ENCODE results near the gene DNER.

Gene DNER

DNA sequence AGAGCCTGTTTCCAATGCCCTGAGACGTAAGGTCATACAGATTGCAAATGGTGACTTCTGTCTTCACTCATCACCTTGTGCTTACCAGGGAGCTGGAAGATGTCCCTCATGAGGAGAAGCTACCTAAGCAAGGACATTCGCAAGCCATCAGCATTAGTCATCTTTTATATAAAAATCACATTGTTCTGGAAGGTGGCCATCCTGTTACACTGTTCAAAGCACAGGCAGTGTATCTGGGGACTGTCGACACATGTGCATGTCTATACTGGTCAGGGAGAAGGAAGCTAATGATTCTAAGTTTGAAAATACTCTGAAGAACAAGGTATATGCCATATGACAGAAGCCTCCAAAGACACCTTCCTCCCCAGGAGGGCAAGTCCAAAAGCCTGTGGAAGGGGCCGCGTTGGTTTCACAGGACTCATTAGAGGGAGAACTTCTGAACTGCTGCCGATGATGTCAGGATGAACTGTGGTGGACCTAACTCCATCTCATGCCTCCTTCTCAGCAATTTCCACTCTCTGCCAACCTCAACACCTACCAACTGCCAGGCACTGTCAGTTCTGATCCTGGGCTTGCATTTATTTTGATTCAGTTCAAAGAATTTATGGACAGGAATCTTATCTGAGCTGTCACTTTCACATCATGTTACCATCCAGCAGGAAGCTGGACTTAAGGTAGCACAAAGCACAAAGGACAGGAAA is 39.4 kb downstream of the DNER start:
- no peak overlapping the region for H3K27ac ChIP-seq (replicated peaks)
- no peak for DNase-seq (ENCODE audit: low read depth in 1 of 2, low spot score in 1 of 2)
- TF ChIP-seq GABPA (IDR thresholded peaks at IDR 0.05; ENCODE audit: low read depth) (no peak), SPI1 (IDR thresholded peaks at IDR 0.05; ENCODE audit: borderline replicate concordance, low read depth) (no peak), POLR2AphosphoS5 (IDR thresholded peaks at IDR 0.05; ENCODE audit: low read depth) (no peak)
- TF ChIP-seq, protein P1, sequence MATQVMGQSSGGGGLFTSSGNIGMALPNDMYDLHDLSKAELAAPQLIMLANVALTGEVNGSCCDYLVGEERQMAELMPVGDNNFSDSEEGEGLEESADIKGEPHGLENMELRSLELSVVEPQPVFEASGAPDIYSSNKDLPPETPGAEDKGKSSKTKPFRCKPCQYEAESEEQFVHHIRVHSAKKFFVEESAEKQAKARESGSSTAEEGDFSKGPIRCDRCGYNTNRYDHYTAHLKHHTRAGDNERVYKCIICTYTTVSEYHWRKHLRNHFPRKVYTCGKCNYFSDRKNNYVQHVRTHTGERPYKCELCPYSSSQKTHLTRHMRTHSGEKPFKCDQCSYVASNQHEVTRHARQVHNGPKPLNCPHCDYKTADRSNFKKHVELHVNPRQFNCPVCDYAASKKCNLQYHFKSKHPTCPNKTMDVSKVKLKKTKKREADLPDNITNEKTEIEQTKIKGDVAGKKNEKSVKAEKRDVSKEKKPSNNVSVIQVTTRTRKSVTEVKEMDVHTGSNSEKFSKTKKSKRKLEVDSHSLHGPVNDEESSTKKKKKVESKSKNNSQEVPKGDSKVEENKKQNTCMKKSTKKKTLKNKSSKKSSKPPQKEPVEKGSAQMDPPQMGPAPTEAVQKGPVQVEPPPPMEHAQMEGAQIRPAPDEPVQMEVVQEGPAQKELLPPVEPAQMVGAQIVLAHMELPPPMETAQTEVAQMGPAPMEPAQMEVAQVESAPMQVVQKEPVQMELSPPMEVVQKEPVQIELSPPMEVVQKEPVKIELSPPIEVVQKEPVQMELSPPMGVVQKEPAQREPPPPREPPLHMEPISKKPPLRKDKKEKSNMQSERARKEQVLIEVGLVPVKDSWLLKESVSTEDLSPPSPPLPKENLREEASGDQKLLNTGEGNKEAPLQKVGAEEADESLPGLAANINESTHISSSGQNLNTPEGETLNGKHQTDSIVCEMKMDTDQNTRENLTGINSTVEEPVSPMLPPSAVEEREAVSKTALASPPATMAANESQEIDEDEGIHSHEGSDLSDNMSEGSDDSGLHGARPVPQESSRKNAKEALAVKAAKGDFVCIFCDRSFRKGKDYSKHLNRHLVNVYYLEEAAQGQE (IDR thresholded peaks at IDR 0.05; ENCODE audit: insufficient replicate concordance, low read depth): no peak
- TF ChIP-seq, protein P2, sequence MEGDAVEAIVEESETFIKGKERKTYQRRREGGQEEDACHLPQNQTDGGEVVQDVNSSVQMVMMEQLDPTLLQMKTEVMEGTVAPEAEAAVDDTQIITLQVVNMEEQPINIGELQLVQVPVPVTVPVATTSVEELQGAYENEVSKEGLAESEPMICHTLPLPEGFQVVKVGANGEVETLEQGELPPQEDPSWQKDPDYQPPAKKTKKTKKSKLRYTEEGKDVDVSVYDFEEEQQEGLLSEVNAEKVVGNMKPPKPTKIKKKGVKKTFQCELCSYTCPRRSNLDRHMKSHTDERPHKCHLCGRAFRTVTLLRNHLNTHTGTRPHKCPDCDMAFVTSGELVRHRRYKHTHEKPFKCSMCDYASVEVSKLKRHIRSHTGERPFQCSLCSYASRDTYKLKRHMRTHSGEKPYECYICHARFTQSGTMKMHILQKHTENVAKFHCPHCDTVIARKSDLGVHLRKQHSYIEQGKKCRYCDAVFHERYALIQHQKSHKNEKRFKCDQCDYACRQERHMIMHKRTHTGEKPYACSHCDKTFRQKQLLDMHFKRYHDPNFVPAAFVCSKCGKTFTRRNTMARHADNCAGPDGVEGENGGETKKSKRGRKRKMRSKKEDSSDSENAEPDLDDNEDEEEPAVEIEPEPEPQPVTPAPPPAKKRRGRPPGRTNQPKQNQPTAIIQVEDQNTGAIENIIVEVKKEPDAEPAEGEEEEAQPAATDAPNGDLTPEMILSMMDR (IDR thresholded peaks at IDR 0.05; ENCODE audit: insufficient read depth, low read length): no peak
- no peak overlapping the region for H3K4me3 ChIP-seq (replicated peaks; ENCODE audit: insufficient read depth, low read length)
- H3K27me3 ChIP-seq (ENCODE audit: insufficient read depth, poor library complexity, severe bottlenecking): peaks cover 15% of the 10 kb centered on the region

DNA sequence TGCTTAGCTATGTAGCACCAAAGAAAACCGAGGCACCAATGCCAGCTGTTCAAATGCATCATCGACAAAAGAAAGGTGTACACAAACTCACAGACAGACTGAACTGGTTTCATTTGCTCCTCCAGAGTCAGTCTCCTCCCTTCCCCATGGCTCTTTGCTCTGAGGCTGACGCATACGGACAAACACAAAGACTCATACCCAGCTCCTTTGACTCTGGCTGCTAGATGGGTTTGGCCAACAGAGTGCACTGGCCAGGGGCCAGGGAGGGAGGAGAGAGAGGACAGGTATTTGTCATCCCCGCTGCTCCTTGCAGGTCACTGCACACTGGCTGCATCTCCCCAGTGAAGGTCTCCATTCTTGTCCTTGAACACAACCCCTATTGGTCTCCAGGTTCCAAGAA is 40.7 kb downstream of the DNER start:
- H3K4me3 ChIP-seq (replicated peaks; ENCODE audit: insufficient read depth, low read length): no peak overlapping the region
- TF ChIP-seq, protein P2 (IDR thresholded peaks at IDR 0.05; ENCODE audit: insufficient read depth, low read length): no peak
- TF ChIP-seq, protein P1 (IDR thresholded peaks at IDR 0.05; ENCODE audit: insufficient replicate concordance, low read depth): no peak
- no peak for TF ChIP-seq POLR2AphosphoS5 (IDR thresholded peaks at IDR 0.05; ENCODE audit: low read depth)
- TF ChIP-seq GABPA (IDR thresholded peaks at IDR 0.05; ENCODE audit: low read depth): no peak
- TF ChIP-seq SPI1 (IDR thresholded peaks at IDR 0.05; ENCODE audit: borderline replicate concordance, low read depth): no peak
- DNase-seq (ENCODE audit: low read depth in 1 of 2, low spot score in 1 of 2): no peak
- H3K27ac ChIP-seq (replicated peaks): no peak overlapping the region
- H3K27me3 ChIP-seq (ENCODE audit: insufficient read depth, poor library complexity, severe bottlenecking): peaks cover 14% of the 10 kb centered on the region

DNA sequence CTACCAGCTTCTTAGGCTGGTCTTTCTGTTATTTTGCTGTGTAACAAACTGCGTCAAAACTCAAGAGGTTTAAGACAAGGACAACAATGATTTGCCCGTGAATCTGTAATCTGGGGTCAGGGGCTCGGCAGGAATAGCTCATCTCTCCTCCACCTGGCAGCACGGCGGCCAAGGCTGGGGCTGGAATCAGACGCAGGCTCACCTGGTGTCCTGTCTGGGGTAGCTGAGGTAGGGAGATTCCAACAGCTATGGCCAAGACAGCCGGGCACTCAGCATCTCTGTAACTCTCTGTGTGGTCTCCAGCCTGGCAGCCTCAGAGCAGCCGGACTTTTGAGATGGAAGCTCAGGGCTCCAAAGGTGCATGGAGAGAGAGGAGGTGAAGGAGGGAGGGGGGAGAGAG is 42.3 kb downstream of the DNER start:
- TF ChIP-seq GABPA (IDR thresholded peaks at IDR 0.05; ENCODE audit: low read depth) (no peak), SPI1 (IDR thresholded peaks at IDR 0.05; ENCODE audit: borderline replicate concordance, low read depth) (no peak), POLR2AphosphoS5 (IDR thresholded peaks at IDR 0.05; ENCODE audit: low read depth) (no peak)
- TF ChIP-seq, protein P2 (IDR thresholded peaks at IDR 0.05; ENCODE audit: insufficient read depth, low read length): no peak
- TF ChIP-seq, protein P1 (IDR thresholded peaks at IDR 0.05; ENCODE audit: insufficient replicate concordance, low read depth): no peak
- no peak overlapping the region for H3K27ac ChIP-seq (replicated peaks)
- no peak for DNase-seq (ENCODE audit: low read depth in 1 of 2, low spot score in 1 of 2)
- H3K27me3 ChIP-seq (ENCODE audit: insufficient read depth, poor library complexity, severe bottlenecking): peaks cover 7% of the 10 kb centered on the region
- no peak overlapping the region for H3K4me3 ChIP-seq (replicated peaks; ENCODE audit: insufficient read depth, low read length)
